Prostate gland (tissue), 2 donors: ENCODE data around the gene NPR3. TPM values are rescaled to one million over a fixed set of nuclear protein-coding genes. Genes with fewer than 3 reads are reported as not detected.

Experiments used
- DNase-seq: peaks from one replicate; pipeline ENCODE4 v3.0.0-alpha.2; 2019; ENCODE audit warnings: low spot score
- H3K27ac ChIP-seq, 2 donors: fragments of 200-600 bp; sonication (generic); 2 replicates each; pipeline ENCODE4 v1.5.1; 2017 to 2019
- H3K27me3 ChIP-seq: fragments of 200-600 bp; sonication (generic); replicated peaks from 2 replicates; pipeline ENCODE4 v1.5.1; 2019; ENCODE audit not compliant: insufficient read depth
- H3K36me3 ChIP-seq, 2 donors: fragments of 200-600 bp; sonication (generic); 1 replicate in 1 of 2; 2 replicates in 1 of 2; pipeline versions ENCODE4 v1.5.1 to v1.8.1; 2017 to 2019
- H3K4me1 ChIP-seq: fragments of 200-600 bp; sonication (generic); replicated peaks from 2 replicates; pipeline ENCODE4 v1.5.1; 2019
- H3K4me3 ChIP-seq, 2 donors: fragments of 200-600 bp; sonication (generic); 2 replicates each; pipeline ENCODE4 v1.5.1; 2017 to 2019
- H3K9me3 ChIP-seq: fragments of 200-600 bp; sonication (generic); 2 replicates; pipeline ENCODE4 v1.5.1; 2017
- POLR2A ChIP-seq: fragments of 450-650 bp; IDR thresholded peaks from one replicate; pipeline ENCODE4 v1.6.1; 2016; ENCODE audit warnings: antibody characterized with exemption, mild to moderate bottlenecking
- POLR2AphosphoS5 ChIP-seq: sonication (generic); formaldehyde crosslinking; IDR thresholded peaks from one replicate; pipeline ENCODE4 v1.6.1; 2017; ENCODE audit warnings: antibody characterized with exemption
- WGBS: methylation state at CpG from one replicate; pipeline ENCODE4 v1.1.5; 2018; 5-methylcytosine and 5-hydroxymethylcytosine counted together
- intact Hi-C: fragments of 100-400 bp; cut with DNase I; formaldehyde crosslinking; loops from one replicate; pipeline ENCODE4 v1.14.2; 2022
- total RNA-seq, 2 donors: library from RNA; depleted of rRNA; stranded (reverse); fragments of >200 nt; gene quantifications; one replicate each; pipeline ENCODE4 v1.1.0, GENCODE V29; 2016
- TF ChIP-seq, protein P1 (sequence below), 4 experiments: fragments of 200-600 bp in 2 of 4; fragments of 450-650 bp in 2 of 4; sonication (generic) in 2 of 4; IDR thresholded peaks; 1 replicate in 3 of 4; 2 replicates in 1 of 4; pipeline ENCODE4 v1.5.1; 2016 to 2019; ENCODE audit warnings: antibody characterized with exemption in 4 of 4, mild to moderate bottlenecking in 2 of 4, moderate library complexity in 2 of 4

Gene NPR3
- total RNA-seq, 2 donors from 2014 or later: 4.3 to 23.9 TPM

DNA sequence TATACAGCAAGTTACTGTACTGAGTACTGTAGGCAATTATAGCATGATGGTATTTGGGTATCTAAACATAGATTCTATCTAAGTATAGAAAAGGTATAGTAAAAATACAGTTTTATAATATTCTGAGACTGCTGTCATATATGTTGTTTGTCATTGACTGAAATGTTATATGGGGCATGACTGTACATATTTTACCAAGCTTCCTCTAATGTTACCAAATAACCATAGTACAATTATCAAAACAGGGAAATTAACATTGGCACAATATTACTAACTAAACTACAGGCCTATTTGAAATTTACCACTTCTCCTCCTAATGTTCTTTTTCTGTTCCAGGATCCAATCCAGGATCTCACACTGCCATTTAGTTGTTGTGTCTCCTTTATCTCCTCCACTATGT, 18.5 kb downstream of the NPR3 start:
- no peak for DNase-seq
- no peaks in the 10 kb centered on the region for H3K9me3 ChIP-seq
- no peaks in the 10 kb centered on the region for H3K27me3 ChIP-seq
- intact Hi-C loops: no loop called here
- H3K4me3 ChIP-seq: no peak overlapping the region
- H3K27ac ChIP-seq: no peak overlapping the region
- no peaks in the 10 kb centered on the region for H3K36me3 ChIP-seq
- TF ChIP-seq, protein P1, sequence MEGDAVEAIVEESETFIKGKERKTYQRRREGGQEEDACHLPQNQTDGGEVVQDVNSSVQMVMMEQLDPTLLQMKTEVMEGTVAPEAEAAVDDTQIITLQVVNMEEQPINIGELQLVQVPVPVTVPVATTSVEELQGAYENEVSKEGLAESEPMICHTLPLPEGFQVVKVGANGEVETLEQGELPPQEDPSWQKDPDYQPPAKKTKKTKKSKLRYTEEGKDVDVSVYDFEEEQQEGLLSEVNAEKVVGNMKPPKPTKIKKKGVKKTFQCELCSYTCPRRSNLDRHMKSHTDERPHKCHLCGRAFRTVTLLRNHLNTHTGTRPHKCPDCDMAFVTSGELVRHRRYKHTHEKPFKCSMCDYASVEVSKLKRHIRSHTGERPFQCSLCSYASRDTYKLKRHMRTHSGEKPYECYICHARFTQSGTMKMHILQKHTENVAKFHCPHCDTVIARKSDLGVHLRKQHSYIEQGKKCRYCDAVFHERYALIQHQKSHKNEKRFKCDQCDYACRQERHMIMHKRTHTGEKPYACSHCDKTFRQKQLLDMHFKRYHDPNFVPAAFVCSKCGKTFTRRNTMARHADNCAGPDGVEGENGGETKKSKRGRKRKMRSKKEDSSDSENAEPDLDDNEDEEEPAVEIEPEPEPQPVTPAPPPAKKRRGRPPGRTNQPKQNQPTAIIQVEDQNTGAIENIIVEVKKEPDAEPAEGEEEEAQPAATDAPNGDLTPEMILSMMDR (IDR thresholded peaks at IDR 0.05): no peak
- TF ChIP-seq POLR2AphosphoS5 (no peak), POLR2A (no peak)
- no peaks in the 10 kb centered on the region for H3K4me1 ChIP-seq

DNA sequence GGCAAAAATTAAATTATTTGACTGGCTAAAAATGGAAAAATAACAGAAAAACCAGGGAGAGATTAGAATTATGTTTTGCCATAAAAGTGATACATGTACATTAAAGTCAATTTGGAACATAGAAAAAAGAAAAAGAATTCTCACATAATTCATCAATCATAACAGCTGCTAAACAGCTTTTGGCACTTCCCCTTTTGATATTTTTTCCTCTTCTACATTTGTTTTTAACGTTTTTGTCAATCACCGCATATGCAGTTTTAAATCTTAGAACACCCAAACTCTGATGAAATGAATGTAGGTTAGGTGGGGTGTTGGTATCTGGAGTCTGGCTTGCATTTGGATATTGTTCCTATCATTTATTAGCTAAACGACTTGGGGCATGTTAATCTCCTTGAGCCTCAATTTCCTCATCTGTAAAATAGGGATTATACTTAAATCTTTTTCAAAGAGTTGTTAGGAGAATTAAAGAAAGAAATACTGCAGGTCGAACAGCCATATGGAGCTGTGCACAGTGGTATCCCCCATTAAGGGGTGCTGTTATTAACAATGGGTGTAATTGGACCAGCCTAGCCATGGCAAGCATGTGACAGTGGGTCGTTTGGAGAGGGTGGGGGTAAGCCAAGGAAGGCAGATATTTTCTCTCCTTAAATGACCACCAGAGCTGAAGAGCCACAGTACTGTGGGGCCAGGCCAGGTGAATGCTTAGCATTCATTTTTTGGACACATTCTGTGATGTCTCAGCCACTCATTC, 22.6 kb downstream of the NPR3 start:
- no peak for TF ChIP-seq POLR2A
- no peak for TF ChIP-seq POLR2AphosphoS5
- Histone ChIP-seq H3K27me3 (no peaks in the 10 kb centered on the region), H3K36me3 (no peaks in the 10 kb centered on the region), H3K27ac (no peak overlapping the region), H3K4me1 (no peaks in the 10 kb centered on the region), H3K4me3 (no peak overlapping the region), H3K9me3 (no peaks in the 10 kb centered on the region)
- no peak for DNase-seq
- intact Hi-C loops: no loop called here
- WGBS: 70% methylated on average over 5 of the region's 5 CpGs

DNA sequence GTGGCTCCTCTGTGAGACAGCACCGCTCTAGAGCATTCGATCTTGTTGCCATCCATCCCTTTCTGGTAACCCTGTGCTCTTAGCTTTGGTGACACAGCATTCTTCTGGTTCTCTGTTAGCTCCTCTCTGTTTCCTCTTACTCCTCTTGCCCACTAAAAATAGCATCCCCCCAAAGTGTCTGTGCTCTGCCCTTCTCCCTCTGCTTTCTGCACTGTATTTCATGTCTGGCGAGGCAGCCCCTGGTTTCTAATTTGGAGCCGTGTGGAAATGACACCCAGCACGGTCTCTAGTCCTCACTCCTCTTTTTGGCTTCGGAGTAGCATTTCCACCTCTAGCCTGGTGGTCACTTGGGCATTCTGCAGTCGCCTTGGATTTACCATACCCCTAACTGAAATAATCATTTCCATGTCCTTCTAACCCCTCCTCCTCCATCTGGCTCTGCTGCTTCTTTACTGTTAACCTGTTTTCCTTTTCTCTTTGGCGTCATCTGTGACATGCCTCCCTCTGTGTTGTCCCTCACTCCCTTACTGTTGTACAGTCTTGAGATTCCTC, 23.8 kb downstream of the NPR3 start:
- Histone ChIP-seq H3K27ac (no peak overlapping the region), H3K4me3 (no peak overlapping the region), H3K36me3 (no peaks in the 10 kb centered on the region), H3K27me3 (no peaks in the 10 kb centered on the region), H3K9me3 (no peaks in the 10 kb centered on the region), H3K4me1 (no peaks in the 10 kb centered on the region)
- TF ChIP-seq POLR2A: no peak
- TF ChIP-seq, protein P1 (IDR thresholded peaks at IDR 0.05): no peak
- 80% methylated on average over 8 of the region's 8 CpGs for WGBS
- DNase-seq: no peak
- intact Hi-C loops: no loop called here

DNA sequence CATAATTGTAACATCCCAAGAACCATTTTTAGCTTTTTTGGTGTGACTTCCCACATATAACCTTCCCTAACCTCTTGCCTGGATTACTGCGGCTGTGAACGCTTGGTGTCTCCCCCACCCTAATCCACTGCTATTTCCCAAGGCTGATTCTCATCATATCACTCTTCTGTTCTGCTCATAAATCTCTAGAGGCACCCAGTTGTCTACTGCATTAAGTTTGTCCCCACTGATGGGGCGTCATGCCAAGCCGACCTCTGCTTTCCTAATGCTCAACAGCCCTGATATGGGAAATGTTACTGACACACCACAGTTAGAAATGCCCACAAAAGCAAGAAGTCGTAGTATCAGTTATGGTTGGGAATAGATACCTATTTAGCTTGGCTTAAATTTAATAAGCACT, 24.4 kb downstream of the NPR3 start:
- H3K4me1 ChIP-seq: no peaks in the 10 kb centered on the region
- no peak for DNase-seq
- H3K36me3 ChIP-seq: no peaks in the 10 kb centered on the region
- H3K27me3 ChIP-seq: no peaks in the 10 kb centered on the region
- WGBS: 82% methylated on average over 5 of the region's 5 CpGs
- H3K4me3 ChIP-seq: no peak overlapping the region
- intact Hi-C loops: no loop called here
- no peak overlapping the region for H3K27ac ChIP-seq
- H3K9me3 ChIP-seq: no peaks in the 10 kb centered on the region
- TF ChIP-seq POLR2AphosphoS5 (no peak), POLR2A (no peak)
- TF ChIP-seq, protein P1 (IDR thresholded peaks at IDR 0.05): no peak

DNA sequence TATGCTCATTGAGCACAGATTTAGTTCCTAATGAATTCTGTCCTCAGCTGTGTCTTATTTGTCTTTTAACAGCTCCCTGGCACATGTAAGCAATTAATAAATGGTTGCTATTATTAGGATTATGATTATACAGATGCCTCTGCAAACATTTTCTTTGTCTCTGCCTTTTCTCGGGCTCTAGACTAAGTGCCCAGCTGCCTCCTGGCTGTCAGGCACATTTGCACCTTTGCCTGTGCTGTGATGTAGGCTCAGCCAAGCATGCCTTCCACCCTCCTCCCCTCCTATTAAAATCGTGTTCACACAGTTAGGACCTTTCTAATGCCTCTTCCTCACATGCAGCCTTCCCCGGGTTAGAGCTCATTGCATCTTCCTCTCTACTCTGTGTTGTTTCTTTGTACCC, 25.7 kb downstream of the NPR3 start:
- H3K27ac ChIP-seq: no peak overlapping the region
- H3K4me1 ChIP-seq: no peaks in the 10 kb centered on the region
- TF ChIP-seq POLR2AphosphoS5 (no peak), POLR2A (no peak)
- TF ChIP-seq, protein P1 (IDR thresholded peaks at IDR 0.05): no peak
- intact Hi-C loops: no loop called here
- no peaks in the 10 kb centered on the region for H3K9me3 ChIP-seq
- 38% methylated on average over 3 of the region's 3 CpGs for WGBS
- no peak overlapping the region for H3K4me3 ChIP-seq
- no peaks in the 10 kb centered on the region for H3K27me3 ChIP-seq
- H3K36me3 ChIP-seq: no peaks in the 10 kb centered on the region
- DNase-seq: no peak
